GM19463 (cell line): ENCODE measurements around the gene ARSG.
"Not testable (repeated sequence)": the region's sequence is repeated elsewhere in the genome, so short reads cannot be mapped to it uniquely, and the experiment has no call there.

Experiments used
- ATAC-seq: cut with Tn5 transposase; IDR thresholded peaks from one replicate; pipeline ENCODE4 v1.9.1; 2021; ENCODE audit warnings: mild to moderate bottlenecking, moderate library complexity; ENCODE audit not compliant: unreplicated experiment

ARSG gene

DNA sequence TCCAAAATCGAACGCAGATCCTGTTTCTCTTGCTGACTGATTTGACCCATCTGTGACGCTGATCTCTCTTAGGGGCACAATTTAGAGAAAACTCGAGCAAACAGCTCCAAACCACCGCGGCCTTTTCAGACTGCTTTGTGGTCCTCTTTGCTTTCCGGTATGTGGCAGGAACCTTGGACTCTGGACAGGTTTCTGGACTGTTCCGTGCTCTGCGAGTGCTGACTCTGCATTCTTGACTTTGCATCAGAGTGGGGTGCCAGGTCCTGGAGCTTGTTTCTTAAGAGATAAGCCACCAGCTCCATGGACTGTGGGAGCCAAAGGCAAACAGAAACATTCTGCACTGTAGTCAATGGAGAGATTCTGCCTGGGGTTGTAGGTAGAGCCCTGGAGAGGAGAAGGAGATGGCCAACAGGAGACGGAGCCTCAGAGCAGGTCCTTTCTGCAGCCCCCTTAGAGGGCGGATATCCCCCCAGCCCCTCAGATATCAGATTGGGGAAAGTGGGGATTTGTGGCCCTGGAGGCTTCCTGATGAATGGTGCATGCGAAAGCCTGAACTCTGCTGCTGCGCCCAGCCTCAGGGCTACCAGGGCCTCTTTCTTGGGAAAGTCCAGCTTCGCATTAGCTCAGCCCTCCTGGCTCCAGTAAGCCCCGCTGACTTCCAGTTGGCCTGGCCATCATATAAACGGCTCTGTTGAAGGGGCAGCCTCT is 100.4 kb downstream of the ARSG start:
- no peak for ATAC-seq

DNA sequence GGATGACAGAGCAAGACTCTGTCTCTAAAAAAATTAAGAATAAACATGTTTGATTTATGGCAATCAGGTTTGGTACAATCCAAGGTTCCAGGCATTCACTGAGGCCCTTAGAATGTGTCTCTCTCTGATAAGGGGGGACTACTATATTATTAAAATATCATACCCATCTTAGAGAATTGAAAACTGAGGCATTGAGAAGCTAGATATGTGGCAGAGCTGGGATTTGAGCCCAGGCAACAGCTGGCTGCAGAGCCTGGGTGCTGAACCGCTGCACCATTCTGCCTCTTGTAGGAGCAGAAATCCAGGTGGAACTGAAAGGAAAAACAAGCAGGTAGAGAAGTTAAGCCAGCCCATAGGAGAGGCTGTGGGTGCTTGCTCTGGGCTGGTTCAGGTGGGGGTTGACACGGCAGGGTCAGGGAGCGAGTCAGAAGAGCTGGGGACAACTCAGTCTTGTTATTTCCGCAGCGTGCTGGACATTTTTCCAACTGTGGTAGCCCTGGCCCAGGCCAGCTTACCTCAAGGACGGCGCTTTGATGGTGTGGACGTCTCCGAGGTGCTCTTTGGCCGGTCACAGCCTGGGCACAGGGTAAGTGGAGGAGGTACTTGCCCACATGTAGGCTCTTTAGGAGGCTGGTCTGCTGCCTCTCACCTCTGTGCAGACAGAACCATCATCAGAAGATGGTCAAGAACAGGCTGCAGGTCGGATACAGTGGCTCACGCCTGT is 103.5 kb downstream of the ARSG start:
- ATAC-seq: no peak

DNA sequence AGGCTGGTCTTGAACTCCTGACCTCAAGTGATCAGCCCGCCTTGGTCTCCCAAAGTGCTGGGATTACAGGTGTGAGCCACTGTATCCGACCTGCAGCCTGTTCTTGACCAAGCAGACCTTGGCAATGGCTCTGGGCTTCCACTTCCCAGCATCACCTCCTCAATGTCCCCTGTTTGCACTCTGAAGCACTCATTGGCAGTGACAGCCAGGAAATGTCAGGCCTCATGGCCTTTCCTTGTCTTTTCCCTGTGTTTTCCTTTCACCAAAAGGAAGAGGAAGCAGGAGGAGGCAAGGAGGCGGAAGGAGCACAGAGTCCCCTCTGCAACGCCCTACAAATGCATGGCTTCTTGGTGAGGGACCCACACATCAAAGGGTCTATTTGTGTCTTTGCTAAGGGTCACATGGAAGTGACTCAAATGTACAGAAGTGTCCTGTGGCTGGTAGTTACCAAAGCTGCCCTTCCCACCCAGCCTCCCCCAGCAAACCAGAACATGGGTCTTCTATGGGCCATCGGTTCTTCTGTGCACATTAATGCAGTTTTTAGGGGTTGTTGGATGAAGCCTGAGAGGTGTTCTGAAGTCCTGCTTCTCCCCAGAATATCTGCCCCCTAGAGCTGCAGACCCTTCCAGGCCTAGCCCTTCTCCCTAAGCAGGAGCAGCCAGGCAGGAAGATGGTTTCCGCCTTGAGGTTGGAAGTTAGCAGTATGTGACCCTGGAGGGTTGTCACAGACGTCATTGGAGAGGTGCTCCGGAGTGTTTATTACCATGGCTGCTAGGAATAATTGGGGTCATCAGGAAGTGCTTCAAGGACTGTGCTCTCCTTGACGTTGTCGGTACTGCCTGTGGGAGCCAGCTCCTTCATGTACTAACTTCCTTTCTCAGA is 105.2 kb downstream of the ARSG start:
- ATAC-seq: no peak

DNA sequence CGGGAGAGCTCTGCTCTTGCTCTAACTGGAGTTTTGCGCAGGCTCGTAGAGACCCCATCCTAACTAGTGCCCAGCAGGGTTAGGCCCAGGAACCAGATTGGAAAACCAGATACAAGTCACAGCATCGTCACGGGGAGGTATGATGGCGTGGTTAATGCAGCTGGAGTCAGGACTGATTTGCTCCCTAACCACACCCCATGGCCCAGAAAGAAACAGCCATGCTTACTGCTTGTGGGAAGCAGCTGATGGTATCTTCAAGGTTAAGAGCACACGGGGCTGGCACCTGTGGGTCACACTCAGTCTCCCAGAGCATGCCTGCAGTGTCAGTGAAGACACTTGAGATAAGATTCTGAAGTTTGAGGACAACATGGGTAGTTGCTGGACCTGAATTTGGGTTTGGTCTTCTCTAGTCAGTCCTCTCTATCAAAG is 105.8 kb downstream of the ARSG start:
- no peak for ATAC-seq

DNA sequence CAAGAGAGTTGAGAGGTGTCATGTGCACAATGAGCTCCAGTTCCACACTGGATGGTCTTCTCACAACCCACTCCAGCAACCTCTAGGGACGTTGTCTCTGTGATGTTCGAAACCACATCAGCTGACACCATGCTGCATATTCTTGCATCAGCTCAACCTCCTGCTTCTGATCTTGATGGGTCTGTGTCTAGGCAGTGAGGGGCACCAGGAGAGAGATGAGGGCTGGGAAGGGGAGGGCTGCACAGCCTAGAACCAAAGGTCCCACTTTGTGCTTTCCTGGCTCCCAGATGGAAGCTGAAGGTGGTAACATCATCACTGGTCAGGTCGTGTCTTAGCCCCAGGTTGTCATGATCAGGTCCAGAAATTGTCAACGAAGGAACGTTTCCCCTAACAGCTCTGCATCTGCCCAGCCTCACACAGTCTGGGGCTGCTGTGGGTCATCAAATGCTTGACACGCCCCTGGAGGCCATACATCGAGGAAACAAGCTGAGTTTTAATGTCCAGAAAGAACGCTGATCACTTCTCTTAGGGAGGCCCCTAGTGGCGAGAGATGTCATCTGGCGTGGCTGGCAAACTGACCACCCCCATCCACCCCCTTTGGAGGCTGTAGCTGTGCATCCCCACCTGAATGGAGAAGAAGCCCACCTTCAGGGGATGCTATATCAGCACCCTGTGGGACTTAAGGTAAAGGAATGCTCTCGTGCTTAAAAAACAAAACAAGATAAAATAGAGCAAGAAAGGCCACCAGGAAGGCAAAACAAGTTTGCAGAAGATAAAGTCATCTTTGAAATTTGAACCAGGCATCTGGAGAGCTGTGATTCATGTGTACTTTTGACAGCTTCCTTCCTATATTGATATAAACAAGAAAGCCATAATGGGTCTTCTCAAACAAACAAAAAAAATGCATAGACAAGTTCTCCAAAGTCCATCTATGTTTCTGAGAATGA is 107.7 kb downstream of the ARSG start:
- ATAC-seq: peak; percentile 76

DNA sequence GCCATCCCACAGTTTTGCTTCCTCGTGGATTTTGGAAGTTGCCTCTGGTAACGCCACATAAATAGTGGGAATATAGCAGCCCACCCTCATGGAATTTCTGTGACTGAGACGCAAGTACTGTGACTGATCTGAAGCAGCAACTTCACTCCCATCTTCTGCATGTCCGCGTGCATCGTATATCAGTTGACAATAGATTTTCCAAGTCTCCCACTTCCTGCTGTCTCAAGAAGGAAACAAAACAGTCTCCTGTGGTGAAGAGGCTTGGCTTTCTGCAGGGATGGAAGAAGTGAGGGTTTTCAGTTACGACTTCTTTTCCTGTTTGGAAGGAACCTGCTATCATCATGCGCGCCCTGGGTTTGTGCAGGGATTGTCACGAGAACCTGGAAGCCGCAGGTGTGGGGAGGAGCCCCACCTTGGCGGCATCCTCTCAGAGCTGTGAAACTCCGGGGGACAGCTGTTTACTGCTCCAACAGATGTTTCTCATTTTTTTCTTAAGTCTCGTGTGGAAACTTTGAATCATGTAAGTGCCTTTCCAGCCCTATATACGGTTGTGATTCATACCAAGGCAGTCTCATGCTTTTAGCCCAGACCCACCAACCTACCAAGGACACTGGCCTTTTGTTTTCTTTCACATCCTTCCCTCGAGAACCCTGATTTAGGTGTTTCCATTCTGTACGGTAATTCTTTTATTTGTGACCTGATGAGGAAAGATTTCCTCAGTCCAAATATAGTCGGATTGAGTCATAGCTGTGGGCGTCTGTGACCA is 108.5 kb downstream of the ARSG start:
- peak; percentile 55 for ATAC-seq

DNA sequence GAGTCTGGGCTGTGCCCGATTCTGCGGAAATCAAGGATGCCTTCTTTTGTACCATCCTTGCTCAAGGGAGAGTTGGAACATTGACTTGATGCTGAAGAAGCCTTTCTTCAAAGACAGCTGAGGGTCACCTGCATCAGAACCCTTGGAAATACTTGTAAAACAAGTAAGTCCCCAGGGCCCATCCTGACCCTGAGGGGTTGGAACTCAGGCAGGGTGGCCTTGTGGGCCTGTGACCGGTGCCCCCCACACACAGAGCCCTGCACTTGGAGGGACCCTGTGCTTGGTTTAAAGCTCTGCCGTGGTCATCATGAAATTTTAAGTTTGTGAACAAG is 109.1 kb downstream of the ARSG start:
- ATAC-seq: no peak

DNA sequence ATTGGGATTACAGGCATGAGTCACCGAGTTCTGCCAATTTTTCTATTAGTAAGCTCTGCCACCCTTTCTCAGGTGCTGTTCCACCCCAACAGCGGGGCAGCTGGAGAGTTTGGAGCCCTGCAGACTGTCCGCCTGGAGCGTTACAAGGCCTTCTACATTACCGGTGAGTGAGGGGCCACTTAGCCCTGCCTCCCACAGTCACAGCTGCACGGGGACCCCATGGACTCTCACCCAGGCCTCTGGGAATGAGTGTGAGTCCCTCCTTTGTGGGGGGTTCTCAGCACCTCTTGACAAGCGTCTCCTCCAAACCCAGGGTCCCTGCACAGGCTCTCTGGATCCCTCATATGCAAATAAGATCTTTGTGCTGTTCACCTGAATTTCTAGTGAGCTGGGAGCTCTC is 110.0 kb downstream of the ARSG start:
- ATAC-seq: no peak

DNA sequence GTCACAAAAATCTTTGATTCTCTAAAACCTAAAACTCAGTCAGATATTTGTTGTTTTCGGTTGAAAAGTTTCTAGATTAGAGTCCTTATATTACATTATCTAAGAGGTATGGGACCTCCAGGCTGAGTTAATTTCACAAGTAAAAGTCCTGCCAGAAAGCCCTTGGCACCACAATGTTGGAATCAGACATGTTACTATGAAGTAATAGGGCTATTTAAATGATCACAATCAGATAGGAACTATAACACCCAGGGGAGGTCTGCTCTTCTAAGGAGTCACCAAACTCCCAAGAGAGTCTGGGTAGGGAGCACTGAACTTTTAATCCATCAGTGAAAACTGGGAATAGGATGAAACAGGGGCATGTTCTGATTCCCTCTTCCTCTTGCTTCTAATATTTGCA is 111.8 kb downstream of the ARSG start:
- no peak for ATAC-seq

DNA sequence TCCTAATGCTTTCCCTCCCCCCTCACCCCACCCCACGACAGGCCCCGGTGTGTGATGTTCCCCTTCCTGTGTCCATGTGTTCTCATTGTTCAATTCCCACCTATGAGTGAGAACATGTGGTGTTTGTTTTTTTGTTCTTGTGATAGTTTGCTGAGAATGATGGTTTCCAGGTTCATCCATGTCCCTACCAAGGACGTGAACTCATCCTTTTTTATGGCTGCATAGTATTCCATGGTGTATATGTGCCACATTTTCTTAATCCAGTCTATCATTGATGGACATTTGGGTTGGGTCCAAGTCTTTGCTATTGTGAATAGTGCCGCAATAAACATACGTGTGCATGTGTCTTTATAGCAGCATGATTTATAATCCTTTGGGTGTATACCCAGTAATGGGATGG is 112.5 kb downstream of the ARSG start:
- not testable (repeated sequence) for ATAC-seq

DNA sequence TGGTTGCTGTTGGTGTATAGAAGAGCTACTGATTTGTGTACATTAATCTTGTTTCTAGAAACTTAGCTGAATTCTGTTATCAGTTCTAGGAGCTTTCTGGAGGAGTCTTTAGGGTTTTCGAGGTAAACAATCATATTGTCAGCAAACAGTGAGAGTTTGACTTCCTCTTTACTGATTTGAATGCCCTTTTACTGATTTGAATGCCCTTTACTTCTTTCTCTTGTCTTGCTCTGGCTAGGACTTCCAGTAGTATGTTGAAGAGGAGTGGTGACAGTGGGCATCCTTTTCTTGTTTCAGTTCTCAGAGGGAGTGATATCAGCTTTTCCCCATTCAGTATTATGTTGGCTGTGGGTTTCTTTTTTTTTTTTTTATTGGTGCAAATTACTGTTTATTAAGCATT is 116.4 kb downstream of the ARSG start:
- not testable (repeated sequence) for ATAC-seq

DNA sequence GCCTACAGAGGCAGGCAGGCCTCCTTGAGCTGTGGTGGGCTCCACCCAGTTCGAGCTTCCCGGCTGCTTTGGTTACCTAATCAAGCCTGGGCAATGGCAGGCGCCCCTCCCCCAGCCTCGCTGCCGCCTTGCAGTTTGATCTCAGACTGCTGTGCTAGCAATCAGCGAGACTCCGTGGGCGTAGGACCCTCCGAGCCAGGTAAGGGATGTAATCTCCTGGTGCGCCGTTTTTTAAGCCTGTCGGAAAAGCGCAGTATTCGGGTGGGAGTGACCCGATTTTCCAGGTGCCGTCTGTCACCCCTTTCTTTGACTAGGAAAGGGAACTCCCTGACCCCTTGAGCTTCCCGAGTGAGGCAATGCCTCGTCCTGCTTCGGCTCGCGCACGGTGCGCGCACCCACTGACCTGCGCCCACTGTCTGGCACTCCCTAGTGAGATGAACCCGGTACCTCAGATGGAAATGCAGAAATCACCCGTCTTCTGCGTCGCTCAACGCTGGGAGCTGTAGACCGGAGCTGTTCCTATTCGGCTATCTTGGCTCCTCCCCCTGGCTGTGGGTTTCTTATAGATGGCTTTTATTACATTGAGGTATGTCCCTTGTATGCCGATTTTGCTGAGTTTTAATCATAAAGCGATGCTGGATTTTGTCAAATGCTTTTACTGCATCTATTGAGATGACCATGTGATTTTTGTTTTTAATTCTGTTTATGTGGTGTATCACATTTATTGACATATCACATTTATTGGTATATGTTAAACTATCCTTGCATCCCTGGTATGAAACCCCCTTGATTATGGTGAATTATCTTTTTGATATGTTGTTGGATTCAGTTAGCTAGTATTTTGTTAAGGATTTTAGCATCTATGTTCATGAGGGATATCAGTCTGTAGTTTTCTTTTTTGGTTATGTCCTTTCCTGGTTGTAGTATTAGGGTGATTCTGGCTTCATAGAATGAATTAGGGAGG is 122.6 kb downstream of the ARSG start:
- not testable (repeated sequence) for ATAC-seq

DNA sequence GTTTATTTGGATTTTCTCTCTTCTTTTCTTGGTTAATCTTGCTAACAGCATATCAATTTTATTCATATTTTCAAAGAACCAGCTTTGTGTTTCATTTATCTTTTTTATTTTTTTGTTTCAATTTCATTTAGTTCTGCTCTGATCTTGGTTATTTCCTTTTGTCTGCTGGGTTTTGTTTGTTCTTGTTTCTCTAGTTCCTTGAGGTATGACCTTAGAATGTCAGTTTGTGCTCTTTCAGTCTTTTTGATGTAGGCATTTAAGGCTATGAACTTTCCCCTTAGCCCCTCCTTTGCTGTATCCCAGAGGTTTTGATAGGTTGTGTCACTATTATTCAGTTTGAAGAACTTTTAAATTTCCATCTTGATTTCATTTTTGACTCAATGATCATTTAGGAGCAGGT is 123.6 kb downstream of the ARSG start:
- not testable (repeated sequence) for ATAC-seq

DNA sequence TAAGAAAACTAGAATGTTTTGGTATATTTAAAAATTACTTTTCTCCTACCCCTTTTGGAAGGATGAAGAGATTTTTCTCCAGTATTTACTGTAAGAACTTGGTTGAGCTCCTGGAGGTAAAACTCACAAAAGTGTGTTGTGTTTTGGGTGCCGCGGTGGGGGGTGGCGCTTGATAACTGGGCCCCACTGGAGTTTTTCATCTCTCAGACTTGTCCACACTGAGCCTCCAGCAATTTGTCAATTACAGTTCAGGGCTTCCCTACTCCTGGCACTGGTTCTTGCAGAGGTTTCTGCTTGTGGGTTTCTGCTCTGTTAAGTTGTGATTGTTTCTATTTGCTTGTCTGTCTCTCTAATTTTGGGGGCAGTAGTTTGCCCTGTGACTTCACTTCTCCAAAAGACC is 126.0 kb downstream of the ARSG start:
- ATAC-seq: no peak

DNA sequence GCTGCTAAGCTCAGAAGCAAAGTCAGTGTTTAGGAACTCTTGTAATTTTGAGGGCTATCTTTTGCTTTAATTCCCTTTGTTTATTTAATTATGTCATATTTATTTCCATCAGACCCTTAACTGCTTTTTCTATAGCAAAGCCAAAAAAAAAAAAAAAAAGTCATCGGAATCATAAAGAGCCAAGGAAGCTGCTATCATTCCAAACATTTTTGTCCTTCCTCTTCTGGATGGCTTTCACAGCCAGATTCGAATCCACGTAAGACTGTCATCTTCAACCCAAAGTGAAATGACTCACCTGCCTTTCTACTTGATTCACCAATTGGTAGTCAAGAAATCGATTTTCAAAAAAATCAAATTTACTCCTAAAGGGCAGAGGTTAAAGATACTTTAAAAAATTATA is 127.6 kb downstream of the ARSG start:
- ATAC-seq: no peak

DNA sequence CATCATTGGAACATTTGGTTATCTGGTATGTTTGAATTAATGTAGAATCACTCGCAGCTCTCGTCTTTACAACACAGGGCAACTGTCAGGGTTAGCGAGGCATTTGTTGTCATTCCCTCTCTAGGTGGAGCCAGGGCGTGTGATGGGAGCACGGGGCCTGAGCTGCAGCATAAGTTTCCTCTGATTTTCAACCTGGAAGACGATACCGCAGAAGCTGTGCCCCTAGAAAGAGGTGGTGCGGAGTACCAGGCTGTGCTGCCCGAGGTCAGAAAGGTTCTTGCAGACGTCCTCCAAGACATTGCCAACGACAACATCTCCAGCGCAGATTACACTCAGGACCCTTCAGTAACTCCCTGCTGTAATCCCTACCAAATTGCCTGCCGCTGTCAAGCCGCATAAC is 128.8 kb downstream of the ARSG start:
- no peak for ATAC-seq

DNA sequence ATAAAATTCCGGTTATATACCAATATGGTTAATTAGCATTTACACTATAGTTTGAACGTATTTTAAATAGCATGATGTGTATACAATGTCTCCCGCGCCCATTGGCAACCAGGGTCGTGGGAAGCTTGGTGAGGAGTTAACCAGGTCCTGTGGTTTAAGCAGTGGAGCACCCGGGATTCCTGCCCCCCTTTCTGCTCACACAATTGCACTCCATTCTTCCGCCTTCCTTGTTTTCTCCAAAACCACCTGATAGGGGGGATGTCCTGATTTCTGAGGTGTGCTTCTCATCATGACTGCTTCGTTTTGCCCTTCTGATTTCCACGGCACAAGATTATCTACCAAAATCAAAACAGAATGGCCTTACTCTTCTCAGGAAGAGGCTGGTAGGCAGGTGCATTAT is 130.2 kb downstream of the ARSG start:
- no peak for ATAC-seq

DNA sequence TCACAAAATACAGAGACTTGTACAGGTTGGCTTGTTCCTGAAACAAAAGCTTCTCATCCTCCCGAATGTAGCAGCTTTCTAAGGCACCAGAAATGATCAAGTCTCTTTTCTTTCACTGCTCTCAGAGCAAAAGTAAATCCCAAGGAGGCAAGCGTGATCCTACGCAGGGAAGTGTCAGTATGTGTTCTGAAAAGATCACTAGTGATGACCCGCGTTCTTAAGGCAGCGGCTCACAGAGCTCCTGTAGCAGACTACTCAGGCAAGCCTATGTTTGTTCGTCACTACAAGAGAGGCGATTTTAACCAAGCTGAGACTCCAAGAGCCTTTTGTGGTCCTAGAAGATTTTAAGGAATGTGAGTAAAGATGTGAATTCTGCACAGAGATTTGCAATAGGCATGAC is 131.5 kb downstream of the ARSG start:
- ATAC-seq: no peak

DNA sequence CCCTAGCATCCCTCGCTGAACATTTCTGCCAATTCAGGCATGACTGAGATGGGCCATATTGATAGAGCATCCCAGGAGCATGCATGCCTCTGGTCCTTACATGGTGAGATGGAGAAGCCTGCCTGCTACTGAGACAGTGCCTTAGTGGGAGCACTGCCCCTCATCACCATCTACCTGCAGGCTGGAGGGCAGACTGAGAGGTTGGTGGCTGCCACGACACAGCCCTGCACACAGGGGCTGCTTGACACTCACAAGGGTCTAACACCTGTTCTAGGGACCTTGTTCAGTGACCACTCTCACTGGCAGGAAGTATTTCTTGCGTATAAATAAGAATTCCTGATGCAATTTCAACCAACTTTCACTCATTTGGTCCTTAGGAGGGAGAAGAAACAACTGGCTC is 132.0 kb downstream of the ARSG start:
- no peak for ATAC-seq
